WTC11 (cell line): ENCODE data around the gene GPR15LG. TPM values are rescaled to one million over a fixed set of nuclear protein-coding genes. Genes with fewer than 3 reads are reported as not detected.

Experiments used
- ATAC-seq: fragments of 200-7000 bp; cut with Tn5 transposase; 2 replicates; pipeline ENCODE4 v1.10.0; 2021; ENCODE audit warnings: mild to moderate bottlenecking, moderate library complexity
- CTCF ChIA-PET: fragments of 300-600 bp; sonication (Branson Sonifier 250); formaldehyde crosslinking; loops from one replicate; lab custom pipeline; 2021; ENCODE audit warnings: antibody characterized with exemption; lab: Charles Lee
- POLR2A ChIA-PET: fragments of 350-600 bp; sonication (Branson Sonifier 250); formaldehyde crosslinking; loops from one replicate; lab custom pipeline; 2021; ENCODE audit warnings: antibody characterized with exemption; lab: Charles Lee
- DNase-seq: peaks from one replicate; pipeline ENCODE4 v3.0.0; 2021; ENCODE audit warnings: low spot score
- H3K27ac Mint-ChIP-seq: 2 replicates; pipeline ENCODE4 v1.8.0; 2021; ENCODE audit warnings: mixed read lengths
- H3K27me3 Mint-ChIP-seq: 2 replicates; pipeline ENCODE4 v1.8.0; 2021; ENCODE audit warnings: low read depth, mild to moderate bottlenecking, moderate library complexity, mixed read lengths
- H3K36me3 Mint-ChIP-seq: 2 replicates; pipeline ENCODE4 v1.8.0; 2021; ENCODE audit warnings: mixed read lengths
- H3K4me1 Mint-ChIP-seq: 2 replicates; pipeline ENCODE4 v1.8.0; 2022; ENCODE audit warnings: mixed read lengths
- H3K4me3 Mint-ChIP-seq: 2 replicates; pipeline ENCODE4 v1.8.0; 2021; ENCODE audit warnings: mild to moderate bottlenecking, moderate library complexity, mixed read lengths
- H3K9me3 Mint-ChIP-seq: 2 replicates; pipeline ENCODE4 v1.8.0; 2021; ENCODE audit warnings: mixed read lengths
- ETV6 ChIP-seq: sonication (generic); formaldehyde crosslinking; IDR thresholded peaks from 2 replicates; pipeline ENCODE4 v1.8.1; 2022; ENCODE audit warnings: mild to moderate bottlenecking, missing genetic modification reagents
- NFYB ChIP-seq: sonication (generic); formaldehyde crosslinking; conservative IDR thresholded peaks from 2 replicates; pipeline ENCODE4 v1.8.0; 2022; ENCODE audit warnings: low read depth, missing genetic modification reagents
- NR2C2 ChIP-seq: sonication (generic); formaldehyde crosslinking; IDR thresholded peaks from 2 replicates; pipeline ENCODE4 v1.8.0; 2022; ENCODE audit warnings: mild to moderate bottlenecking, missing genetic modification reagents
- OVOL2 ChIP-seq: fragments of 250-450 bp; sonication (Bioruptor Pico); IDR thresholded peaks from 2 replicates; pipeline ENCODE4 v1.9.0; 2021; ENCODE audit warnings: mild to moderate bottlenecking, borderline replicate concordance
- RELA ChIP-seq: sonication (generic); formaldehyde crosslinking; IDR thresholded peaks from 2 replicates; pipeline ENCODE4 v1.8.1; 2022; ENCODE audit warnings: missing genetic modification reagents, mild to moderate bottlenecking, borderline replicate concordance
- SMAD3 ChIP-seq: sonication (generic); formaldehyde crosslinking; IDR thresholded peaks from 2 replicates; pipeline ENCODE4 v1.8.0; 2022; ENCODE audit warnings: missing genetic modification reagents, mild to moderate bottlenecking, borderline replicate concordance
- SMAD4 ChIP-seq: sonication (generic); formaldehyde crosslinking; IDR thresholded peaks from 2 replicates; pipeline ENCODE4 v1.8.0; 2022; ENCODE audit warnings: mild to moderate bottlenecking, missing genetic modification reagents
- TEAD1 ChIP-seq: sonication (generic); formaldehyde crosslinking; IDR thresholded peaks from 2 replicates; pipeline ENCODE4 v1.8.0; 2022; ENCODE audit warnings: mild to moderate bottlenecking, missing genetic modification reagents
- ZNF219 ChIP-seq: sonication (generic); formaldehyde crosslinking; IDR thresholded peaks from 2 replicates; pipeline ENCODE4 v1.8.0; 2023; ENCODE audit warnings: missing genetic modification reagents, mild to moderate bottlenecking, borderline replicate concordance
- ZNF263 ChIP-seq: sonication (generic); formaldehyde crosslinking; IDR thresholded peaks from 2 replicates; pipeline ENCODE4 v1.8.1; 2022; ENCODE audit warnings: low read depth, mild to moderate bottlenecking, moderate library complexity, missing genetic modification reagents
- total RNA-seq: library from RNA; stranded (reverse); gene quantifications from 3 replicates; pipeline ENCODE4 v1.2.3, GENCODE V29; 2021
- TF ChIP-seq, protein P1 (sequence below): fragments of 250-450 bp; sonication (Bioruptor Pico); IDR thresholded peaks from 2 replicates; pipeline ENCODE4 v1.9.0; 2021; ENCODE audit warnings: mild to moderate bottlenecking, borderline replicate concordance
- TF ChIP-seq, protein P2 (sequence below): sonication (generic); formaldehyde crosslinking; IDR thresholded peaks from 2 replicates; pipeline ENCODE4 v1.8.1; 2023; ENCODE audit warnings: mild to moderate bottlenecking, missing genetic modification reagents
- TF ChIP-seq, protein P3 (sequence below): sonication (generic); formaldehyde crosslinking; IDR thresholded peaks from 2 replicates; pipeline ENCODE4 v1.8.0; 2023; ENCODE audit warnings: mild to moderate bottlenecking, missing genetic modification reagents
- TF ChIP-seq, protein P4 (sequence below): sonication (generic); formaldehyde crosslinking; IDR thresholded peaks from 2 replicates; pipeline ENCODE4 v1.8.1; 2022; ENCODE audit warnings: mild to moderate bottlenecking, missing genetic modification reagents, moderate library complexity, borderline replicate concordance
- TF ChIP-seq, protein P5 (sequence below): fragments of 250-450 bp; sonication (Bioruptor Pico); IDR thresholded peaks from 2 replicates; pipeline ENCODE4 v1.9.0; 2021; ENCODE audit warnings: mild to moderate bottlenecking
- TF ChIP-seq, protein P6 (sequence below): sonication (generic); formaldehyde crosslinking; IDR thresholded peaks from 2 replicates; pipeline ENCODE4 v1.8.1; 2023; ENCODE audit warnings: mild to moderate bottlenecking, missing genetic modification reagents, moderate library complexity
- TF ChIP-seq, protein P7 (sequence below): fragments of 250-450 bp; sonication (Bioruptor Pico); conservative IDR thresholded peaks from 2 replicates; pipeline ENCODE4 v1.9.0; 2021; ENCODE audit warnings: mild to moderate bottlenecking

GPR15LG gene
- total RNA-seq, 1 experiment from 2014 or later = not detected

DNA sequence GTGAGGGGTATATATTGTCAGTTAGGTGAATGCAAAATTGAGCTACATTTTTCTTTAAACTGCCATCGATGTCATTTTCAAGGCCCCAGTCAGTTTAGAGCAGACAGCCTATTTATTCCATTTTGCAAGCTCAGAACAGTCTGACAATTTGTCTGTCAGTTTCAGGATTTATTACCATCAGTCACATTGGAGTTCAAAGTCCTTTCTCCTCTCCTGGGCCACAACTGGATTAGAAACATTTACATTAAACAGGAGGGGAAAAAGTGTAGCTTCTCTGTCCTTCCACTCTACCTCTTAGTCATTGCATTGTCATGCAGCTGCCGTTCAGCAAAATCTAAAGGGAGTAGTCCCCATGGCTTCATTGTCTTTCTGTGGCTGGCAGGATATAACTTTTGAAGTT is 37.8 kb upstream of the GPR15LG start (continued):
- TF ChIP-seq, protein P1, sequence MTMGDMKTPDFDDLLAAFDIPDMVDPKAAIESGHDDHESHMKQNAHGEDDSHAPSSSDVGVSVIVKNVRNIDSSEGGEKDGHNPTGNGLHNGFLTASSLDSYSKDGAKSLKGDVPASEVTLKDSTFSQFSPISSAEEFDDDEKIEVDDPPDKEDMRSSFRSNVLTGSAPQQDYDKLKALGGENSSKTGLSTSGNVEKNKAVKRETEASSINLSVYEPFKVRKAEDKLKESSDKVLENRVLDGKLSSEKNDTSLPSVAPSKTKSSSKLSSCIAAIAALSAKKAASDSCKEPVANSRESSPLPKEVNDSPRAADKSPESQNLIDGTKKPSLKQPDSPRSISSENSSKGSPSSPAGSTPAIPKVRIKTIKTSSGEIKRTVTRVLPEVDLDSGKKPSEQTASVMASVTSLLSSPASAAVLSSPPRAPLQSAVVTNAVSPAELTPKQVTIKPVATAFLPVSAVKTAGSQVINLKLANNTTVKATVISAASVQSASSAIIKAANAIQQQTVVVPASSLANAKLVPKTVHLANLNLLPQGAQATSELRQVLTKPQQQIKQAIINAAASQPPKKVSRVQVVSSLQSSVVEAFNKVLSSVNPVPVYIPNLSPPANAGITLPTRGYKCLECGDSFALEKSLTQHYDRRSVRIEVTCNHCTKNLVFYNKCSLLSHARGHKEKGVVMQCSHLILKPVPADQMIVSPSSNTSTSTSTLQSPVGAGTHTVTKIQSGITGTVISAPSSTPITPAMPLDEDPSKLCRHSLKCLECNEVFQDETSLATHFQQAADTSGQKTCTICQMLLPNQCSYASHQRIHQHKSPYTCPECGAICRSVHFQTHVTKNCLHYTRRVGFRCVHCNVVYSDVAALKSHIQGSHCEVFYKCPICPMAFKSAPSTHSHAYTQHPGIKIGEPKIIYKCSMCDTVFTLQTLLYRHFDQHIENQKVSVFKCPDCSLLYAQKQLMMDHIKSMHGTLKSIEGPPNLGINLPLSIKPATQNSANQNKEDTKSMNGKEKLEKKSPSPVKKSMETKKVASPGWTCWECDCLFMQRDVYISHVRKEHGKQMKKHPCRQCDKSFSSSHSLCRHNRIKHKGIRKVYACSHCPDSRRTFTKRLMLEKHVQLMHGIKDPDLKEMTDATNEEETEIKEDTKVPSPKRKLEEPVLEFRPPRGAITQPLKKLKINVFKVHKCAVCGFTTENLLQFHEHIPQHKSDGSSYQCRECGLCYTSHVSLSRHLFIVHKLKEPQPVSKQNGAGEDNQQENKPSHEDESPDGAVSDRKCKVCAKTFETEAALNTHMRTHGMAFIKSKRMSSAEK (CRISPR knock-in tag) = no peak

DNA sequence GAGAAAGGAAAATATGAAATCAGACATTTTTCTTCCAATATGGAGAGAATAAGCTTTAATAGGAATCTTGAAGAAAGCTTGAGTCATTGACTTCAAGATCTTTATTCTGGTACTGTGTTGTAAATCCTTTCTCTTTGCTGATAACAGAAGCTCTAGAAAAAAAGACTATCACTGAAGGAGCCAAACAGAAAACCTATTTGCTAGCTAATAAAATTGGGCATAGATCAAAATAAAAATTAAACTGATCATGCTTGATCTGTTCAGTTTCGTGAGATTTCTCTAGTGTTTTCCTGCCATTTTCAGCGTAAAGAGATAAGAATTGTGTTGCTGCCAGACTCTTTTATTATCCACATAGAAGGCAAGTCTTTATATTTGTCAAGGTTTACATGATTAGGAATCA is 35.8 kb upstream of the GPR15LG start:
- ChIA-PET POLR2A (no interaction called here), CTCF (interaction anchor here (3.4 kb wide), 1 partner anchor 10 kb away, joined by 29 read pairs; no protein-coding TSS in a partner anchor)
- H3K4me3 Mint-ChIP-seq = no peak overlapping the region
- TF ChIP-seq, protein P2, sequence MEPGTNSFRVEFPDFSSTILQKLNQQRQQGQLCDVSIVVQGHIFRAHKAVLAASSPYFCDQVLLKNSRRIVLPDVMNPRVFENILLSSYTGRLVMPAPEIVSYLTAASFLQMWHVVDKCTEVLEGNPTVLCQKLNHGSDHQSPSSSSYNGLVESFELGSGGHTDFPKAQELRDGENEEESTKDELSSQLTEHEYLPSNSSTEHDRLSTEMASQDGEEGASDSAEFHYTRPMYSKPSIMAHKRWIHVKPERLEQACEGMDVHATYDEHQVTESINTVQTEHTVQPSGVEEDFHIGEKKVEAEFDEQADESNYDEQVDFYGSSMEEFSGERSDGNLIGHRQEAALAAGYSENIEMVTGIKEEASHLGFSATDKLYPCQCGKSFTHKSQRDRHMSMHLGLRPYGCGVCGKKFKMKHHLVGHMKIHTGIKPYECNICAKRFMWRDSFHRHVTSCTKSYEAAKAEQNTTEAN (CRISPR knock-in tag) = no peak
- TF ChIP-seq ZNF219 (no peak), OVOL2 (CRISPR knock-in tag) (no peak), RELA (CRISPR knock-in tag) (no peak), TEAD1 (CRISPR knock-in tag) (no peak), SMAD4 (CRISPR knock-in tag) (no peak), SMAD3 (CRISPR knock-in tag) (no peak), ETV6 (no peak), NR2C2 (CRISPR knock-in tag) (no peak), ZNF263 (CRISPR knock-in tag) (no peak), NFYB (CRISPR knock-in tag) (no peak)
- TF ChIP-seq, protein P3, sequence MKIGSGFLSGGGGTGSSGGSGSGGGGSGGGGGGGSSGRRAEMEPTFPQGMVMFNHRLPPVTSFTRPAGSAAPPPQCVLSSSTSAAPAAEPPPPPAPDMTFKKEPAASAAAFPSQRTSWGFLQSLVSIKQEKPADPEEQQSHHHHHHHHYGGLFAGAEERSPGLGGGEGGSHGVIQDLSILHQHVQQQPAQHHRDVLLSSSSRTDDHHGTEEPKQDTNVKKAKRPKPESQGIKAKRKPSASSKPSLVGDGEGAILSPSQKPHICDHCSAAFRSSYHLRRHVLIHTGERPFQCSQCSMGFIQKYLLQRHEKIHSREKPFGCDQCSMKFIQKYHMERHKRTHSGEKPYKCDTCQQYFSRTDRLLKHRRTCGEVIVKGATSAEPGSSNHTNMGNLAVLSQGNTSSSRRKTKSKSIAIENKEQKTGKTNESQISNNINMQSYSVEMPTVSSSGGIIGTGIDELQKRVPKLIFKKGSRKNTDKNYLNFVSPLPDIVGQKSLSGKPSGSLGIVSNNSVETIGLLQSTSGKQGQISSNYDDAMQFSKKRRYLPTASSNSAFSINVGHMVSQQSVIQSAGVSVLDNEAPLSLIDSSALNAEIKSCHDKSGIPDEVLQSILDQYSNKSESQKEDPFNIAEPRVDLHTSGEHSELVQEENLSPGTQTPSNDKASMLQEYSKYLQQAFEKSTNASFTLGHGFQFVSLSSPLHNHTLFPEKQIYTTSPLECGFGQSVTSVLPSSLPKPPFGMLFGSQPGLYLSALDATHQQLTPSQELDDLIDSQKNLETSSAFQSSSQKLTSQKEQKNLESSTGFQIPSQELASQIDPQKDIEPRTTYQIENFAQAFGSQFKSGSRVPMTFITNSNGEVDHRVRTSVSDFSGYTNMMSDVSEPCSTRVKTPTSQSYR (CRISPR knock-in tag) = no peak
- TF ChIP-seq, protein P4, sequence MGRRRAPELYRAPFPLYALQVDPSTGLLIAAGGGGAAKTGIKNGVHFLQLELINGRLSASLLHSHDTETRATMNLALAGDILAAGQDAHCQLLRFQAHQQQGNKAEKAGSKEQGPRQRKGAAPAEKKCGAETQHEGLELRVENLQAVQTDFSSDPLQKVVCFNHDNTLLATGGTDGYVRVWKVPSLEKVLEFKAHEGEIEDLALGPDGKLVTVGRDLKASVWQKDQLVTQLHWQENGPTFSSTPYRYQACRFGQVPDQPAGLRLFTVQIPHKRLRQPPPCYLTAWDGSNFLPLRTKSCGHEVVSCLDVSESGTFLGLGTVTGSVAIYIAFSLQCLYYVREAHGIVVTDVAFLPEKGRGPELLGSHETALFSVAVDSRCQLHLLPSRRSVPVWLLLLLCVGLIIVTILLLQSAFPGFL (CRISPR knock-in tag) = no peak
- TF ChIP-seq, protein P5, sequence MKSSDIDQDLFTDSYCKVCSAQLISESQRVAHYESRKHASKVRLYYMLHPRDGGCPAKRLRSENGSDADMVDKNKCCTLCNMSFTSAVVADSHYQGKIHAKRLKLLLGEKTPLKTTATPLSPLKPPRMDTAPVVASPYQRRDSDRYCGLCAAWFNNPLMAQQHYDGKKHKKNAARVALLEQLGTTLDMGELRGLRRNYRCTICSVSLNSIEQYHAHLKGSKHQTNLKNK (CRISPR knock-in tag) = no peak
- TF ChIP-seq, protein P1 (CRISPR knock-in tag) = no peak
- TF ChIP-seq, protein P6, sequence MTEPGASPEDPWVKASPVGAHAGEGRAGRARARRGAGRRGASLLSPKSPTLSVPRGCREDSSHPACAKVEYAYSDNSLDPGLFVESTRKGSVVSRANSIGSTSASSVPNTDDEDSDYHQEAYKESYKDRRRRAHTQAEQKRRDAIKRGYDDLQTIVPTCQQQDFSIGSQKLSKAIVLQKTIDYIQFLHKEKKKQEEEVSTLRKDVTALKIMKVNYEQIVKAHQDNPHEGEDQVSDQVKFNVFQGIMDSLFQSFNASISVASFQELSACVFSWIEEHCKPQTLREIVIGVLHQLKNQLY (CRISPR knock-in tag) = no peak
- TF ChIP-seq, protein P7, sequence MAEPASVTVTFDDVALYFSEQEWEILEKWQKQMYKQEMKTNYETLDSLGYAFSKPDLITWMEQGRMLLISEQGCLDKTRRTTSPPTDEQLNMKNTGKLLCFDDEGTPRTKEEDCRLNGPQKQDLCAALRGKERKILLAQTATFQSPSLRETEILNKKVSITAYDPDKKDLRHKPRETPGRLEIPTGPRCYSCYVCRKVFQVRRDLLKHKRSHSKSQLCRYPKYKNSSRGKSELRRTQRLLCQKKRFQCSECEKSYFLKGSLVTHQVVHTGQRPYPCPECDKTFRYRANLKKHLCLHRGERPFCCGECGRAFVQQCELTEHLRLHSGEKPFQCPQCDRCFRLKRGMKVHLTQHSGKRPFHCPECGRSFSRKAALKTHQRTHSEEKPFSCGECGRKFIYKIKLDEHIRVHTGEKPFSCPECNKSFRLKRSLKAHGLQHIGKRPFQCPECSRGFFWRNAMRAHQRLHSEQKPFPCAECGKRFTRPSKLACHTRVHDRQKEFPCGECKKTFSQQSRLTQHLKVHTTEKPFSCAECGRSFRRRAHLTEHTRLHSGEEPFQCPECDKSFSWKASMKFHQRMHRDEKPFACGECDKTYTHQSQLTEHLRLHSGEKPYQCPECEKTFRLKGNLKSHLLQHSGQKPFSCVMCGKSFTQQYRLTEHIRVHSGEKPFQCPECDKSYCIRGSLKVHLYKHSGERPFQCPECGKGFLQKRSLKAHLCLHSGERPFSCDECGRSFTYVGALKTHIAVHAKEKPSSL (CRISPR knock-in tag) = no peak
- TF ChIP-seq, all 79 proteins: peak for 0
- no peaks in the 10 kb centered on the region for H3K9me3 Mint-ChIP-seq
- no peak overlapping the region for H3K27ac Mint-ChIP-seq
- DNase-seq (no peak), ATAC-seq (no peak)
- peaks cover 23% of the 10 kb centered on the region for H3K4me1 Mint-ChIP-seq
- peaks cover 9% of the 10 kb centered on the region for H3K27me3 Mint-ChIP-seq
- peaks cover 4% of the 10 kb centered on the region for H3K36me3 Mint-ChIP-seq
